Measurements from ENCODE around the gene ZFYVE1.

DNA sequence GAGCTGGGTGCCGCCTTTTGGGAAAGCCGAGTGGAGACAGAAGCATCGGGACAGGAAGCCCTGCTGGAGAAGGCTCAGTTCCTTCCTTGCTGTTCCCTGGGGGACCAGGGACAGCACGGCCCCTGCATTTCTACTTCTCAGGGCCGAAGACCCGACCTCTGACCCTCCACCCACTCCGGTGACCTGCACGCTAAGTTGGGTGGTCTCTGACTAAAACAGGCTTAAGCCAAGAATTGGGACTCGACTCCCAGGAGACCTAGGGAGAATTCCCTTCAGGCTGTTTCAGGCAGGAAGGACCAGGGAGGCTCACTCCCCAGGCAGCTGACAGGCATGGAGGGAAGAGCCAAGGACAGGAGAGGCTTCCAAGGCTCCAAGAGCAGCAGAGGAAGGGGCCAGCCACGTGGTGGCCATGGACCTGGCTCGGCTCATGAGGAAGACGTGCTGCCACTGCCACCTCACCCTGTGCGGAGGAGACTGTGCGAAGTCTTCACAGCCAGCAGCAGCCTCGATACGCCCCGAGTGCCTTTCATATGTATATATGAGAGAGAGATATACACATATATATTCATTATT lies 56.8 kb downstream of the ZFYVE1 start:
- TF ChIP-seq, protein P1, sequence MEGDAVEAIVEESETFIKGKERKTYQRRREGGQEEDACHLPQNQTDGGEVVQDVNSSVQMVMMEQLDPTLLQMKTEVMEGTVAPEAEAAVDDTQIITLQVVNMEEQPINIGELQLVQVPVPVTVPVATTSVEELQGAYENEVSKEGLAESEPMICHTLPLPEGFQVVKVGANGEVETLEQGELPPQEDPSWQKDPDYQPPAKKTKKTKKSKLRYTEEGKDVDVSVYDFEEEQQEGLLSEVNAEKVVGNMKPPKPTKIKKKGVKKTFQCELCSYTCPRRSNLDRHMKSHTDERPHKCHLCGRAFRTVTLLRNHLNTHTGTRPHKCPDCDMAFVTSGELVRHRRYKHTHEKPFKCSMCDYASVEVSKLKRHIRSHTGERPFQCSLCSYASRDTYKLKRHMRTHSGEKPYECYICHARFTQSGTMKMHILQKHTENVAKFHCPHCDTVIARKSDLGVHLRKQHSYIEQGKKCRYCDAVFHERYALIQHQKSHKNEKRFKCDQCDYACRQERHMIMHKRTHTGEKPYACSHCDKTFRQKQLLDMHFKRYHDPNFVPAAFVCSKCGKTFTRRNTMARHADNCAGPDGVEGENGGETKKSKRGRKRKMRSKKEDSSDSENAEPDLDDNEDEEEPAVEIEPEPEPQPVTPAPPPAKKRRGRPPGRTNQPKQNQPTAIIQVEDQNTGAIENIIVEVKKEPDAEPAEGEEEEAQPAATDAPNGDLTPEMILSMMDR (IDR thresholded peaks at IDR 0.05), result no peak
- TF ChIP-seq POLR2A (IDR thresholded peaks at IDR 0.05), result no peak
